ENCODE data around the gene TEX14.
"Not testable (repeated sequence)": the region's sequence is repeated elsewhere in the genome, so short reads cannot be mapped to it uniquely, and the experiment has no call there.

Gene TEX14

DNA sequence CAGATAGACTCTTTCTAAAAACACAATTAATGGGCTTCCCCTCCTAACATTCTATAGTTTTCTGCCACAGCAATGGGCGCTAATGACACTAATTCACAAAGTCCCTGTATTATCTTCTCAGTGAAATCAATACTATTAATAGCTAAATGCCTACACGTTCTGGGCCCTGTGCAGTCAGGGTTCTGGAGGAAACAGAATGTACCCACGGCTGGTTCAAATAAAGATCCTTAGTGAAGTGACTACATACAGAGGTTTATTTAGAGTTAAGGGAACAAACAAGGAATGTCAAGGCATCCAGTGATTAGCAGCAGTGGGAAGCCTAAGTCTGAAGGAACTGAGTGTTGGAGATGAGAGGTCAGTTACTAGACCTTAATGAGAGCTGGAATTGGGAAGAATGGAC, 133.9 kb downstream of the TEX14 start:
- no peak for DNase-seq (ENCODE audit: low read depth)

DNA sequence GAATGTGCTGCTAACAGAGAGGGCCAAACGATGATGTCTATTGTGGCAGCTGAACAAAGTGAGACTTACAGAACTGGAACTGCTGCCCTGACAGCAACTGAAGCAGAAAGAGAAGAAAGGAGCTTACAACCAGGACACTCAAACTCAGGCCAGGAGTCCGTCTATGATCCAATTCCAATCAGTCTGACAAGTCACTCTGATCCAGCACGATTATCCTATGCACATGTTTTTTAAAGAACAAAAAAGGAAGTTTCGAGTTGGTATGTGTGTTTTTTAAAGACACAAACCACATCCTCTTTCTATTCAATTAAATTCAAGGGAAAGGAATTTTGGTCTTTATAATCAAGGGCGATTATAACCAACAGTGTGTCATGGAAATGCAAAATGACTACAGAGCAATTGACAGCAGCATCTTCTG, 135.0 kb downstream of the TEX14 start:
- no peak for DNase-seq (ENCODE audit: low read depth)

DNA sequence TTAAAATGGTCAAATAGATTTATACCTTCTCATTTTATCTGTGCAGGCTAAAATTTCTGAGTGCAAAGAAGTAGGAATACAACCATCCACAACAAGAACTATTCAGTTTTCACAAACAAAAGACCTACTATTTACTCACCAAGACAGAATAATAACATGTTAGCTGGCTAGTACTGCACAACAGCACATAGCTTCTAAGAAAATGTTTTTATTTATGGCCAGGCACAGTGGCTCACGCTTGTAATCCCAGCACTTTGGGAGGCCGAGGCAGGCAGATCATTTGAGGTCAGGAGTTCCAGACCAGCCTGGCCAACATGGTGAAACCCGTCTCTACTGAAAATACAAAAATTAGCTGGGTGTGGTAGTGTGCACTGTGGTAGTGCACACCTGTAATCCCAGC, 136.7 kb downstream of the TEX14 start:
- not testable (repeated sequence) for DNase-seq (ENCODE audit: low read depth)

DNA sequence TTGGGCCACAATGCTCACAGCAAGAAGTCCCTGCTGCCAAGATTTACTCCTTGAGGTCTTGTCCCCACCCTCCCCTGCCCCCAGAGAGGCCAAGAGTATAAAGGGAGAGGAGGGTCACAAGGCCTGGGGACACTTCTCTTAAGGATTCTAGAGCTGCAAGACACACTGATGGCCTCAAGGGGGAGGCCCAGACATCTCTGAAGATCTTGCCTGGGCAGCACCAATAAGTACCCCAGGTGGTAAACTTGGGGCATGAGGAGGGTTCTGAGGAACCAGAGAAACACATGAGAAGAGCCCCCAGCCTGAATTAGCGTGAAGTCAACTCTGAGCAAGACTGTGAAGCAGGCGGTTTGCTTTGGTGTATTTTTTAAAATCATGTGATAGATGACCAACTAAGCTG, 150.6 kb downstream of the TEX14 start:
- no peak for DNase-seq (ENCODE audit: low read depth)

DNA sequence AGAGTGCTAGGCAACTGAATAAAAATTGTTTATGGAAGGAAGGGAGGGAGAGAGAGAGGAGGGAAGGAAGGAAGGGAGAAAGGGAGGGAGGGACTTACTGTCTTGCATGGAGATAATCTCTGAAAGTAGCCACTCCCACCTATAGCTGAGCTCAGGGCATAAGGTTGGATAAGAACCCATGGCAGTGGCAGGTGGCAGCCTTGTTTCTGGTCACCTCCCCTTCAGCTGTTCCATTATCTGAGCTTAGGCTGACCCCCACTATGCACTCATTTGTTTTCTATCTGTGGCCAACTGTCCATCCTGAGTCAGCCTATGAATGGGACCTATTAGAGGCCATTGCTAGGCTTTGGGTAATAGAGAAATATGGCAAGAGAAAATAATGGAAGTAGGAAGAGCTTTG, 152.1 kb downstream of the TEX14 start:
- DNase-seq (ENCODE audit: low read depth), result no peak

DNA sequence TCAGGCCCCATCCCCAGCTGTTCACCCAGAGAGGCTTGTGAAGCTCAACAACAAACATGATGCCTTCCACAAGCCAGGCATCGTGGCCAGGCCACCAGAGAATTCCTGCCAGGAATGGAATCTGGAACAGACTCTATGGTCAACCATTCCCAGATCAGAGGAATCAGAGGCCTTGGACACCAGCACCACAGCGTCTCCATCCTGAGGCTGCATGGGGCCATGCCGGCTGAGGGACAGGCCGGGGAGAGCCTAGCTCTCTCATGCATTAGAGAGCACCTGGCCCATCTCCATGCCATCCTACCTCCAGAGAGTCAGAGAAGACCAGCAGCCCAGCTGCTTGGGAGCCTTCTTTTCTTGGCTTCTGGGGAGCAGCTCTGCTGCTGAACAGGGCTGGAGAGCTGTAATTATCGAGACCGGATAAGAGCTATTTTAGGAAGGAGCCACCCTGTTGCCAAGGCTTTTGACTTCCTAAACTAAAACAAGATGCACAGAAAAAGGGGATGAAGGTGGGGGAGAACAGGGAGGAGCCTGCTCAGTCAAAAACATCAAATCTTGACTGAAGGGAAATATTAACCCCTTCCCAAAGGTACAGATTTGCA, 152.9 kb downstream of the TEX14 start:
- DNase-seq (ENCODE audit: low read depth), result no peak

DNA sequence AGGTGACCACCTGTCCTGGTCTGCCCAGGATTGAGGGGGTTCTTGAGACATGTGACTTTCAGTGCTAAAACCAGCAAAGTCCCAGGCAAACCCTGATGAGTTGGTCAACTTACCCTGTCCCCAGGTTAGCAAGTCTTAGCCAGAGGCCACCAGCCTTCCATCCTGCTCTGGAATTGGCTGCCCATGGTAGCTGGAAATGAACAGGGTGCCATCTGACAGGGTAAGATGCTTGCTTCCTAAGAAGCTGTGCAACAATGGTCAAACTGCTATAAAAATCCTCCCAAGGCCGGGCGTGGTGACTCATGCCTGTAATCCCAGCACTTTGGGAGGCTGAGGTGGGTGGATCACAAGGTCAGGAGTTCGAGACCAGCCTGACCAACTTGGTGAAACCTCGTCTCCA, 154.6 kb downstream of the TEX14 start:
- DNase-seq (ENCODE audit: low read depth), result no peak

DNA sequence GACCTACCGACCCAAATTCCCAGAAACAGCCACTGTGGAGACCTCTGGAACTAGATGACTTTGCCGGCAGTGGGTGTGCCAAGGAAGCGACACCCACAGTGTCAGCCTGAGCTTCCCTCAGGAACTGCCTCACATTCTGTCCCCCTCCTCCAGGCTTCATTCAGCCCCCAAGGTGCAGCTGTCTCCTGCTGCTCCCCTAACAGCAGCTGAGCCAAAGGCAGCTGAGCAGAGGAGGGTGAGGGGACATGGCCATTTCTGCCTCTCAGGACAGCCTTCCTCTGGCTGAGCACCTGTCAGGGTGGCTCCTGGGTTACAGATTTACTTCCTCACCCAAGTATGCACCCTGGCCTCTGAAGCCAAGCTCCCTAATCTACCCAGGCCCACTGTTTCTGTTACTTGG, 155.3 kb downstream of the TEX14 start:
- no peak for DNase-seq (ENCODE audit: low read depth)

DNA sequence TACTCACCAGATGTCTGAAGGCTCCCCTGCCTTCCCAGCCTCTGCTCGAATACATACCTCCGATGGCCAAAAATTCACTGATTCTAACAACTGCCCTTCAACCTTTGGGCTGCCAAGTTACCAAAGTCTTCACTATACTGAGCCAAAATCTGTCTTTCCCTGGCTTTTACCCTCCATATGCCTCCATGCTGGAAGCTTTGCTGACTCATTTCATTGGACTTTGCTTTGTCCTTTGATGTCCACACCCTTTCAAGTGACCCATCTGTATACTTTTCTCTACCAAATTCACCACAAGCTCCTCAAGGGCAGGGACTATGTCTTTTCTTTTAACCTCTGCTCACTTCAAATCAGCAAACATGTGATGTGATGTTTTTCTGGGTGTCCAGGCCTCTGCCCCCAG, 156.4 kb downstream of the TEX14 start:
- DNase-seq (ENCODE audit: low read depth), result no peak

DNA sequence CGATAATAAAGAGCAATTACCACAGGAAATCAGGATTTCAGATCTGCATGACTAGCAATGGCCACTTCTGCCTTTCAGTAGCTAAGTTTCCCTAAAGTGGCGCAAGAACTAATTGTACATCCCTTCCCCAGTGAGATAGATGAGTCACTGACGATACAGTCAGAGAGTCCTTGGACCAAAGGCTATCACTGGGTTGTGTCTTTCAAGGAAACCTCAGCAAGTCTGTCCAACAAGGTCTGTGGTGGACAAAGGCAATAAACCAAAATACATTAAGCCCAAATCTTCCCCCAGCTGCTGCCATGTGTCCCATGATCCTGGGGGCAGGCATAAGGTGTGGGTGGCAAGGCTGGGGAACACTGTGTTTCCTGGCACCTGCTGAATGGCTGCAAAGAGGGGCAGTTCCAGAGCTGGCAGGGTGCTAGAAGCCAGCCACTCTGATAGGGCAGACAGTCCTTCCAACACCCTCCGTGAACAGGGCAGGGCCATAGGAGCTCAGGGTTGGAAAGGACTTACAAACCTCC, 156.9 kb downstream of the TEX14 start:
- DNase-seq (ENCODE audit: low read depth), result no peak

DNA sequence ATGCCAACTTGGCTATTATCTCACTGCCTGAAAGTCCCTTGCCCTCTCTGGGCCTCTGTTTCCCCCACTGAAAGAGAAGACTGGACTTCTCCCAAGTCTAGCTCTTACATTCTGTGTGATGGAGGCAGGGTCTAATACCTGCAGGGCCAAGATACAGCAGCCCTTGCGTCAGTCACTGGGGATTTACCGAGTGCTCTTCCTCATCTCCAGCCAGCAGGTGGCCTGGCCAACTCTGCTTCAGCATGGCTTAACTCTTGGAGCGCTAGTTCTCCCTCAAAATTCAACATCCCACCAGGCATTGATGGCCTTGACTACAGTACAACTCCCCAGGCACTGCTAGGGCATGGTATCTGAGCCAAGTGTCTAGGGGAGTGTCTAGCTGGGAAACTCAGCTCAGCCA, 157.5 kb downstream of the TEX14 start:
- DNase-seq (ENCODE audit: low read depth), result no peak

DNA sequence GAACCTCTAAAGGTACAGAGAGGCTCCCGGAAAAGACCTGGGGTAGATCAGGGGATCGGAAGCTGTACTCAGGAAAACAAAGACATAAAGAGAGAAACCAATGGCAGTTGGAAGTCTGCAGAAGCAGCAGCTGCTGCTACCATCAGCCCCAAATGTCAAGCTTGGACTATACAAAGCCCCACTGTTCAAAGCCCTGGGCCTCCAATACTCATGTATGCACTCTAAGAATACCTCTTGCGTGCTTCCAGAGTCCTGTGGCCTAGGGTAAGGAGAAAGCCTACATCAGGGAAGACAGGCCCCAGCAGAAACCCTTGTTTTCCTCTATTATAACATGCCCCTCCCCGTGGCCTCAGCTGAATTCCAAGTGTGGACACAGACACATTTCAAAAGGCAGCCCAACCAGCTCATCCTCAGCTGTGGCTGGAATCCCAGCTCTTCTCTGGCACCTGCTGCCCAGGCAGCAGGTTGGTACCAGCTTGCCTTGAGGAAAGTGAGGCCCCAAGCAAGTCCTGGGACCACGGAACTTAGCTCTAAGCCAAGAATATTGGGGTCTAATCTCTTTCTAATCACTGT, 158.1 kb downstream of the TEX14 start:
- no peak for DNase-seq (ENCODE audit: low read depth)

DNA sequence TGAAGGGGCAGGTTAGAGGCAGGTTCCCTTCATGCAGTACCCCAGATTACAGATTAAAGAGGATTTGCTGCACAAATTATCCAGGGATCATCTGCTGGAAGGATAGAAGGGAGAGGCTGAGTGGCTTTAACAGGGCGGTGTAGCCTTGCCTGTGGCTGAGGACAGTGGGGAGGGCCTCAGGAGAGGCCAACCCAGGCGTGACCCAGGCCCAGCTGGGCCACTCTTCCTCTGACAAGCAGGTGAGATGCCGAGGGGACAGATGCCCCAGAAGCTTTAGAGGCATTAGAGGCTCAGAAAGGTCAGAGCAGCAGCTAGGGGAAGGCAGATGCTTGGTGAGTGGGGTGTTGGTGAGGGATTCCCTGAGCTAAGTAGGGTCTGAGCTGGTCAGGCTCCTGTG, 159.3 kb downstream of the TEX14 start:
- DNase-seq (ENCODE audit: low read depth), result no peak

DNA sequence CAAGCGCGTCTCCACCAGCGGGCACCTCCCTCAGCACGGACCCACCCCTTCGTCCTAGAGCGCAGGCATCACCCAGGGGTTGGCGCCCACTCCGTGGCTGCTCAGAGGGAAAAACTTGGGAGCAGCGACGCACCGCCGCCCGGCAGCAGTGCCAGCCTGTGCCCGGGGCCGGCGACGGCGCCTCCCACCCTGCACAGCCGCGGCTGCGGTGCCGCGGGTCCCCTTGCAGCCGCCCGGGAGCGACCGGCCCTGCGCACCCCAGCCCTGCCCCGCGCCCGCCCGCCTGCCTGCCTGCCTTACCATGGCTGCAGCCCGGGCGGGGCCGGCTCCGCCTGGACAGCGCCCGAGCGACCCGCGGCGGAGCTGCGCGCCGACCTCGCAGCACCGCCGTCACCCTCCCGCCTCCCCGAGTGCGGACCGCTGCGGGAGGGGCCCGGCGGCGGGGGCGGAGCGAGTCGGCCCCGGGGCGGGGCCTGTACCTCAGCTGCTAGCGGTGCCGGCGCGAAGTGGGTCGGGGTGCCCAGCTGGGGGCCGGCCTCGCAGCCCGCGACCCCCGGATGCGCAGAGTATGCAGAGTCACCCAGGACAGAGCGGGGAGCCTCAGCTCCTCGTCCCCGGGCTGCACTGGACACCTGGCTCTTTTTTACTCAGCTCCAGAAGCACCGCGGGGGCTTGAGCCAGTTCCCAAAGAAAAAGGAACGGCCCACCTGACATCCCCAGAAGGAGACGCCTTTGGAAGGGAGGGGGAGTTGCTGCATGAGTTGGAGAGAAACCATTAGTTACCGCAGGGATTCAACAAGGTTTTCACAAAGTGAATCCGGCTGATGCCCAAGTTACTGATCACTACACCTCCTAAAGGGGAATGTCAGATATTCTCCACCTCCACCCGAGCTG, 159.9 kb downstream of the TEX14 start:
- DNase-seq (ENCODE audit: low read depth), result no peak

DNA sequence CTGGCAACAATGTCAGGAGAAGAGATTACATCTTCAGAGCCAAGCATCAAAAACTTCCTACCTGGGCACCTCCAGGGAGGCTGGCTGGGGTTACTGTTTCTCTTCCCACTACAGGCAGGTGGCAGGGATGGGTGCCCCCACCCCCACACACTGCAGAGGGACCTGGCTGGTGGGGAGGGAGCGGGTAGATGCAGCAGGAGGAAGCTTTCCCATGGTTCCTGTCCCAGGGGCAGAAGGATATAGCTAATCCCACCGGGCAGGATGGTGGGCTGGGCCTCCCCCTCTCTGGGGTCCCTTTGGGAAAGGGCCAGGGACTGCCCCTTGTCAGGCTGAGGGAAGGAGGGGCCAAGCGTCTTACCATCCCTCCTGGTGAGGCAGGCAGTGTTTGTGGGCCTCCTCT, 160.7 kb downstream of the TEX14 start:
- no peak for DNase-seq (ENCODE audit: low read depth)

DNA sequence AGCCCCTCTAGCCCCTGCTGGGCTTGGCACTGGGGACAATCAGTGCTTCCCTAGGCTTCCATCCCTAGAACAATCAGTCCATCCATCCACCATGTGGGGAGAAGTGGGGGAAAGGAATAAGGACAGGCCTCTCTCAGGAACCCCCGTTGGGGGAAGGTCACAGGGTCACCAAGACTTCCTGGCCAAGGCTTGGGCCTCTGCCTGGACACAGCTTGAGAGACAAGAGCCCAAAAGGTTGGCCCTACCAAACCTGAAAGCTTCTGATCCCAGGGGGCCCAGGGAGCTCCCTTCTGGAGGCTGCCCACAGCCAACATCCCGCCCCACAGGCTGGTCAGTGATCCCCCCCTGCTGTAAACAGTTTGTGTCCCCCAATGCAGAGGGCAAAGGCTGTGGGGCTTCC, 161.2 kb downstream of the TEX14 start:
- DNase-seq (ENCODE audit: low read depth), result no peak

DNA sequence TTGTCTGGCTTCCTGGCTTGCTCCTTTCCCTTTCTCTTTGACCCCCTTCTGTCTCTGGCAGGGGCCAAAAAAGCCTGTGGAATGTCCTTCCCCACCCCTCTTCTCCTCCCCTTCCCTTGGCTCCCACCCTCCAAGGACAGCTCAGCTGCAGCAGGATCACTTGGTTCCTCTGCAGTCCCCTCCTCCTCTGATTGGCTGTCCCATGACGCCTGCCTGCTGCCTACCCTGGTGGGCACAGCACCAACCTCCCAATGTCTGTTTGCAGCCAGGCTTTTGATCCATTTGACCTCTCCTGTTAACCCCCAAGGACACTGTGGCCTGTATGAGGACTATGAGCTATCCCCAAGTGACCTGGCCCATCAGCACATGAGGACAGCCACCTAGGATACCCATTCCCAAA, 162.6 kb downstream of the TEX14 start:
- no peak for DNase-seq (ENCODE audit: low read depth)

DNA sequence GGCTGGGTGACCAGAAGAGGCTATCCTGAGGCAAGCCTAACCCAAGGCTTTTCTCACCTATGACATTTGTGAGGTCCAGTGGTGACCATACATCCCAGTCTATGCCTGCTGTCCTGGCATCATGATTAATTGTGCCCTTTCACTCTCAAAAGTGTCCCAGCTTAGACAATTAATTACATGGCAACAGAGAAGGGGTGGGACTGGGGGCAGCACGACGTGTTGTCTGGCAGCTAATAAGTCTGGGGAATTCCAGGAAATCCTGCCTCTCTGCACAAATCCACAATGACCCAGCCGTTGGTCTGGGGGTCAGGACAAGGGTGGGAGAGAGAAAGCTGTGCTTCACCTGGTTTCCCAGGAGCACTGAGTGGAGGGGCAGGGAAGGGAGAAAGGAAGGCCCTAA, 163.4 kb downstream of the TEX14 start:
- DNase-seq (ENCODE audit: low read depth), result no peak

DNA sequence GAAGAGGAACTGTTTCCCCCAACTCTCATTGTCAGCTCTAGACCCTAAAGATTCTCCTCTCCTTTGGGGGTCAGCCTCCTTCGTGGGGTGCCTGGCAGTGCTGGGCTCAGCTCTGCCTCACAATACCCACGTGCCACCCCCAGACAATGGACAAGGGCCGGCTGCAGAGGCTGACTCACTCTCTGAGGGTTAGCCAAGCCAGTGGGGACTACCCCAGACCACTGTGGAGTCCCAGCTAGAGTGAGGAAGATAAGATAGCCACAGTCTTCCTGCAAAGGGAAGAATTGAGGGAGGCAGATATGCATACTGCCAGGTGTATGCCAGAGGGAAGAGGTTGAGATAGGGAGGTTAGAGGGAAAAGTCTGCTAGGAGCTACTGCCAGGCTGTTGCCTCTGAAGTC, 163.9 kb downstream of the TEX14 start:
- DNase-seq (ENCODE audit: low read depth), result no peak

DNA sequence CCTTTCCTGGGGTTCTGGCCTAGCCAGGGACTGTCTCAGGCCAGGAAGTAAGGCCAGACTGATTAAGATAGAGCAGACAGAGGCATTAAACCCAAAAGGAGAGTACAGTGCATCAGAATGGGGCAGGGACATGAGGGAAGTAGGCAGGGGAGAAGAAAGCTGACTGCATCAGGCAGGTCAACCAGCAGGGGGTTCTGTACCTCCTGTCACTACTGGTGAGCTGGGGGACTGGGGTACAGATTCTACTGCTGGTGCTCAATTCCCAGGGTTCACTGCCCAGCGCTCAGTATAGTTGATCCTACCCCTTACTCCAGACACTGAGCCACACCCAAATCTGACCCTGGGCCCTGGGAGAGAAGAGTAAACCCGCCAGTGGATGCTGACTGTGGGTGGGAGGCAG, 164.5 kb downstream of the TEX14 start:
- no peak for DNase-seq (ENCODE audit: low read depth)

DNA sequence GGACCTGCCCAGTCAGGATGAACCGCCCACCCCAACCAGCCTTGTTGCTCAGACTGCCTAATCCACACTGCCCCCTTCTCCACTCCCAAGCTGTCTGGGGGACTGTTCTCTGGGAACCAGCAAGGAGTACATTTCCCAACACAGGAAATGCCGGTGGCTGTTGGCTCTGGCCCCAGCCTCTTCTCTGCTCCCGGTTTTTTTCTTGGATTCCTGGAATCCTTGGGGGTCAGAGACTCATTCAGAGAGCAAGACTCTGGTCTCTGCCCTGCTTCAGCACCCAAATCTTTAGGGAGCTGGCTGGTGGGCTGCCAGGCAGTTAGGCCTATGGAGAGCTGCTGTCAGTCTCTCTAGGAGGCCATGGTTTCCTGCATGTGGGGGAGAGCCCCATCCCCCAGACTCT, 166.6 kb downstream of the TEX14 start:
- DNase-seq (ENCODE audit: low read depth), result no peak

DNA sequence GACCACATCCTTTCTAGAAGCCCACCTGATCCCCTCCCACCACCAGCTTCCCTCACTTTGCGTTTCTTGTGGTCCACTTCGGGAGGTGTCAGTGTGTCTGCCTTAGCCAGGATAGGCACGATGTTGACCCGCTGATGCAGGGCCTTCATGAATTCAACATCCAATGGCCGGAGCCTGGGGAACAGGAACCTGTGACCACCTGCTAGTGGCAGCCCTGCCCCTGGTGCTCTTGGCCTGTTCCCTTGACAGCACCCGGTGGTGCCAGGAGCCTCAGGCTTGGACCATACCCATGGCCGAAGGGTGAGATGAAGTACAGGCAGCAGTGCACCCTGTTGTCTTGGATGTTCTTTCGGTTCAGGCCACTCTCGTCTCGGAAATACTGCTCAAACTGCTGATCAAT, 170.2 kb downstream of the TEX14 start:
- no peak for DNase-seq (ENCODE audit: low read depth)

DNA sequence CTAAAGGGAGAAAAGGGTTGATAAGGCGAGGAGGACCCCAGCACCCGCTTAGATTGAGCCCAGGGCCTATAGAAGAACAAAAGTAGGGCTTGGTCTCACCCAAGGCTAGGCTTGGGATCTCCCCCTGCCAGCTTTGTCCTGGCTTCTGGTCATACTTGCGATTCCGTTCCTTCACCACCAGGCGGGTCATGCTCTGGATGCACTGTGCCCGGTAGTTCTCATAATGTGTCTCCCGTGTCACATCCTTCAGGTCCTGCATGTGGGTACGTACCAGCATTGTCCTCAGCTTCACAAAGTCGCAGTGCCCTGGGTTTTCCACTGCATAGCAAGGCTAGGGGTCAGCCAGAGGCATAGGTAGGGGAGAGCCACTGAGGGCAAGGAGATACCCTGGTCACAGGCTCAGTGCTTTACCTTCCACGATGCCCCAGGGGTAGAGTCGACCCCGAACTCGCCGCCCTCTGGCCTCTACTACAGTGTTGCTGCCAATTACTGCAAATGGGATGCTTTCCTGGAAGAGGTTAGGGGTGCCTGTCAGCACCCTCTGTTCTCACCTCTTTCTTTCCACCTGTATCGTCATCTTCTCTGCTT, 170.9 kb downstream of the TEX14 start:
- DNase-seq (ENCODE audit: low read depth), result no peak
